Measurements from ENCODE around the gene EIF4G3.

DNA sequence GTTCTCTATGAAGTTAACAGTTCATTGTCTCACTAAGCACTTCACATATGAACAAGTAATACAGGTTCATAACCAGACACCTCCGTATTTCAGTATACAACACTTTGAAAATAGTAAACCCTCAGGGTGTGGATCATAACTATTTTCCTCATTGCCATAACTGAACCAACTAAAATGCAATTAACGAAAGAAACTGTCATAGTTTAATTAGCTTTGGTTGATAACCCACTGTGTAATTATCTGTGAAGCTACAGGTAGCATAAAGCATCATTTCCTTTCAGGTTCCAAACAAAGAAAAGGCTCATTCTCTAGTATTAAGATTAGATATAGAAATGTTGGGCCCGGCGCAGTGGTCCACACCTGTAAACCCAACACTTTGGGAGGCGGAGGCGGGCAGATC is 58.5 kb downstream of the EIF4G3 start:
- TF ChIP-seq, protein P1, sequence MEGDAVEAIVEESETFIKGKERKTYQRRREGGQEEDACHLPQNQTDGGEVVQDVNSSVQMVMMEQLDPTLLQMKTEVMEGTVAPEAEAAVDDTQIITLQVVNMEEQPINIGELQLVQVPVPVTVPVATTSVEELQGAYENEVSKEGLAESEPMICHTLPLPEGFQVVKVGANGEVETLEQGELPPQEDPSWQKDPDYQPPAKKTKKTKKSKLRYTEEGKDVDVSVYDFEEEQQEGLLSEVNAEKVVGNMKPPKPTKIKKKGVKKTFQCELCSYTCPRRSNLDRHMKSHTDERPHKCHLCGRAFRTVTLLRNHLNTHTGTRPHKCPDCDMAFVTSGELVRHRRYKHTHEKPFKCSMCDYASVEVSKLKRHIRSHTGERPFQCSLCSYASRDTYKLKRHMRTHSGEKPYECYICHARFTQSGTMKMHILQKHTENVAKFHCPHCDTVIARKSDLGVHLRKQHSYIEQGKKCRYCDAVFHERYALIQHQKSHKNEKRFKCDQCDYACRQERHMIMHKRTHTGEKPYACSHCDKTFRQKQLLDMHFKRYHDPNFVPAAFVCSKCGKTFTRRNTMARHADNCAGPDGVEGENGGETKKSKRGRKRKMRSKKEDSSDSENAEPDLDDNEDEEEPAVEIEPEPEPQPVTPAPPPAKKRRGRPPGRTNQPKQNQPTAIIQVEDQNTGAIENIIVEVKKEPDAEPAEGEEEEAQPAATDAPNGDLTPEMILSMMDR (IDR thresholded peaks at IDR 0.05; ENCODE audit: low read depth, low read length, poor library complexity, severe bottlenecking) = no peak
- TF ChIP-seq EZH2phosphoT487 (IDR thresholded peaks at IDR 0.05; ENCODE audit: borderline replicate concordance, low read length) = no peak
